K562 (cell line): ENCODE measurements around the gene ZDHHC12. TPM values are rescaled to one million over a fixed set of nuclear protein-coding genes. Genes with fewer than 3 reads are reported as not detected.

Experiments
- ATAC-seq: fragments of 200-7000 bp; cut with Tn5 transposase; 3 replicates; pipeline ENCODE4 v1.9.1; 2020; ENCODE audit warnings: moderate library complexity
- BruUV-seq: library from RNA; stranded (reverse); fragments of 400-500 nt; replicated peaks from 2 replicates; lab custom pipeline; 2021; lab: Mats Ljungman, UMichigan
- CTCF ChIA-PET: fragments of 300-600 bp; formaldehyde crosslinking; extraction: SDS; loops from one replicate; lab custom pipeline; 2021; ENCODE audit warnings: low intra/inter-chr PET ratio; lab: Yijun Ruan, JAX
- POLR2A ChIA-PET: fragments of 300-600, 350-650 bp; sonication (Branson Sonifier 250); formaldehyde crosslinking; extraction: SDS; loops from one replicate; lab custom pipeline; 2021; ENCODE audit warnings: antibody characterized with exemption, inconsistent platforms; lab: Yijun Ruan, JAX
- DNase-seq, 4 experiments: peaks; one replicate each; pipeline versions ENCODE4 v3.0.0 to v3.0.0-alpha.2; 2011 to 2018; ENCODE audit warnings: low spot score in 3 of 4, mixed read lengths in 3 of 4; ENCODE audit errors: extremely low read depth in 1 of 4
- FAIRE-seq: peaks from 2 replicates; lab custom pipeline; 2011; peaks lifted over from hg19 to GRCh38; lab: Jason Lieb, UNC
- H2AFZ ChIP-seq: 2 replicates; pipeline ENCODE4 v1.6.0; 2011; ENCODE audit warnings: low read depth, low read length, control low read depth, inconsistent platforms
- H3K27ac ChIP-seq: fragments of 200-600 bp; 3 replicates; pipeline ENCODE4 v1.8.0; 2011; ENCODE audit warnings: low read depth, mild to moderate bottlenecking, control low read depth, inconsistent platforms, low read length, moderate library complexity, mixed read lengths; ENCODE audit errors: extremely low read depth
- H3K27me3 ChIP-seq, 2 experiments: fragments of 300-600 bp in 1 of 2; 2 replicates in 1 of 2; 3 replicates in 1 of 2; pipeline versions ENCODE4 v1.6.0 to v1.8.0; 2011; ENCODE audit warnings: inconsistent platforms in 2 of 2, low read length in 2 of 2, mild to moderate bottlenecking in 1 of 2, mixed read lengths in 1 of 2, moderate library complexity in 1 of 2; ENCODE audit not compliant: control insufficient read depth in 2 of 2, insufficient read depth in 2 of 2
- H3K36me3 ChIP-seq: fragments of 300-600 bp; 3 replicates; pipeline ENCODE4 v1.8.0; 2011; ENCODE audit warnings: mild to moderate bottlenecking, low read length, inconsistent platforms; ENCODE audit not compliant: control insufficient read depth, insufficient read depth
- H3K4me1 ChIP-seq, 2 experiments: fragments of 200-600 bp in 1 of 2; replicated peaks in 1 of 2; 2 replicates in 1 of 2; 3 replicates in 1 of 2; pipeline versions ENCODE4 v1.5.1 to v1.8.0; 2011; ENCODE audit warnings: inconsistent platforms in 2 of 2, low read length in 2 of 2, mild to moderate bottlenecking in 1 of 2, mixed read lengths in 1 of 2, moderate library complexity in 1 of 2; ENCODE audit not compliant: control insufficient read depth in 2 of 2, insufficient read depth in 2 of 2
- H3K4me2 ChIP-seq: 2 replicates; pipeline ENCODE4 v1.6.1; 2011; ENCODE audit warnings: low read length, control low read depth, inconsistent platforms, mixed read lengths; ENCODE audit not compliant: insufficient read depth
- H3K4me3 ChIP-seq: fragments of 200-600 bp; sonication (generic), shearing (Covaris generic); 2 replicates; pipeline ENCODE4 v1.5.1; 2016; ENCODE audit warnings: control low read depth, inconsistent platforms
- H3K79me2 ChIP-seq: fragments of 200-600 bp; 3 replicates; pipeline ENCODE4 v1.8.0; 2011; ENCODE audit warnings: low read length, inconsistent platforms; ENCODE audit not compliant: control insufficient read depth, insufficient read depth
- H3K9ac ChIP-seq, 2 experiments: 2 replicates each; pipeline versions ENCODE4 v1.6.0 to v1.6.1; 2011; ENCODE audit warnings: low read depth in 2 of 2, low read length in 2 of 2, control low read depth in 1 of 2, inconsistent platforms in 1 of 2, mild to moderate bottlenecking in 1 of 2, mixed read lengths in 1 of 2; ENCODE audit not compliant: insufficient read depth in 1 of 2
- H3K9me1 ChIP-seq: one replicate; pipeline ENCODE4 v1.6.0; 2011; ENCODE audit warnings: inconsistent platforms, mild to moderate bottlenecking, low read length, moderate library complexity; ENCODE audit not compliant: control insufficient read depth, insufficient read depth
- H3K9me3 ChIP-seq: replicated peaks from 2 replicates; pipeline ENCODE4 v1.5.1; 2011; ENCODE audit warnings: low read depth, low read length, inconsistent platforms; ENCODE audit not compliant: control insufficient read depth, insufficient read depth
- H4K20me1 ChIP-seq: replicated peaks from 2 replicates; pipeline ENCODE4 v1.6.1; 2011; ENCODE audit warnings: low read length, inconsistent platforms, mixed read lengths; ENCODE audit not compliant: control insufficient read depth, insufficient read depth
- BRF1 ChIP-seq: IDR thresholded peaks from 3 replicates; pipeline ENCODE4 v1.6.1; 2011; ENCODE audit warnings: borderline replicate concordance, mild to moderate bottlenecking; ENCODE audit not compliant: insufficient read length; ENCODE audit errors: extremely low read depth
- FOXP1 ChIP-seq: sonication (generic); formaldehyde crosslinking; IDR thresholded peaks from 2 replicates; pipeline ENCODE4 v1.8.0; 2022; ENCODE audit warnings: mild to moderate bottlenecking, missing genetic modification reagents
- HNRNPUL1 ChIP-seq: fragments of 200-400 bp; formaldehyde crosslinking; IDR thresholded peaks from 2 replicates; pipeline ENCODE4 v1.6.1; 2017; ENCODE audit warnings: low read length
- MBD2 ChIP-seq: sonication (generic); IDR thresholded peaks from 2 replicates; pipeline ENCODE4 v1.6.1; 2016; ENCODE audit warnings: low read depth, borderline replicate concordance
- MCM3 ChIP-seq: fragments of 450-650 bp; IDR thresholded peaks from 2 replicates; pipeline ENCODE4 v1.6.1; 2016
- POLR2H ChIP-seq: IDR thresholded peaks from 2 replicates; pipeline ENCODE4 v1.6.1; 2016; ENCODE audit warnings: missing genetic modification characterization, low read depth, mild to moderate bottlenecking, control low read depth, missing compliant biosample characterization, moderate library complexity
- POU5F1 ChIP-seq: fragments of 150-350 bp; IDR thresholded peaks from 2 replicates; pipeline ENCODE4 v1.6.1; 2014; ENCODE audit warnings: borderline replicate concordance, low read length, low read depth, mild to moderate bottlenecking; ENCODE audit not compliant: partially characterized antibody
- SIRT6 ChIP-seq: IDR thresholded peaks from one replicate; pipeline ENCODE4 v1.6.1; 2012; ENCODE audit warnings: low read depth, mild to moderate bottlenecking, control low read depth, inconsistent platforms, low read length, moderate library complexity
- SNRNP70 ChIP-seq: fragments of 200-400 bp; formaldehyde crosslinking; optimal IDR thresholded peaks from 2 replicates; pipeline ENCODE3; 2017; ENCODE audit warnings: low read depth, low read length
- XRCC3 ChIP-seq: fragments of 450-650 bp; IDR thresholded peaks from 2 replicates; pipeline ENCODE4 v1.6.1; 2017; ENCODE audit warnings: mild to moderate bottlenecking, moderate library complexity
- ZNF133 ChIP-seq: fragments of 250-450 bp; sonication (Bioruptor Pico); IDR thresholded peaks from 2 replicates; pipeline ENCODE4 v1.4.0; 2020; ENCODE audit warnings: mild to moderate bottlenecking
- ZNF76 ChIP-seq: fragments of 250-450 bp; sonication (Bioruptor Pico); IDR thresholded peaks from 2 replicates; pipeline ENCODE4 v1.4.0; 2020; ENCODE audit warnings: mild to moderate bottlenecking, moderate library complexity, borderline replicate concordance
- WGBS: fragments of 100-300 bp; shearing (Covaris generic); methylation state at CpG from one replicate; pipeline ENCODE4 v1.1.6; 2016; ENCODE audit warnings: low coverage, mixed read lengths; ENCODE audit not compliant: insufficient coverage; ENCODE audit errors: missing lambda C conversion rate; 5-methylcytosine and 5-hydroxymethylcytosine counted together
- in situ Hi-C: fragments of 300-500 bp; cut with MboI; formaldehyde crosslinking; loops from 4 replicates; pipeline ENCODE4 v1.15.0; 2018; ENCODE audit warnings: inconsistent platforms, mixed read lengths
- intact Hi-C: fragments of 100-400 bp; cut with micrococcal nuclease; formaldehyde crosslinking; loops from 2 replicates; pipeline ENCODE4 v1.14.2; 2022
- polyA plus RNA-seq, 8 experiments: library from polyadenylated mRNA; depleted of rRNA in 4 of 8; stranded (reverse) in 5 of 8; unstranded in 3 of 8; fragments of >200 nt; fragmentation: Nextera tagmentation in 2 of 8; fragmentation: Illumina TruSeq in 1 of 8; extraction: Ambion mirVana in 2 of 8; extraction: Trizol in 1 of 8; gene quantifications; 2 replicates each; pipeline versions ENCODE4 v1.2.1 to v1.2.3, GENCODE V29; 2011 to 2014; ENCODE audit warnings: inconsistent platforms in 1 of 8, missing spikeins in 1 of 8
- total RNA-seq, 7 experiments: library from RNA; depleted of rRNA in 6 of 7; stranded (reverse); fragments of >200 nt in 6 of 7; fragmentation: Illumina TruSeq in 2 of 7; extraction: Trizol in 2 of 7; gene quantifications; 2 replicates each; pipeline versions ENCODE4 v1.2.1 to v1.2.3, GENCODE V29; 2011 to 2021; ENCODE audit warnings: low replicate concordance in 1 of 7

The ZDHHC12 gene
- total and polyA plus RNA-seq, 9 of the 15 experiments (the other 6 are each of a cell fraction or from before 2014, with no cell fraction given), result 0.21 to 38.0 (median 13.8) TPM

- Histone ChIP-seq H3K27me3 (no peaks in the 10 kb centered on the region), H3K27ac (no peak overlapping the region), H3K9me1 (no peaks in the 10 kb centered on the region), H4K20me1 (no peaks in the 10 kb centered on the region), H3K36me3 (no peaks in the 10 kb centered on the region), H3K79me2 (0 out of 3 replicates have a peak, but pooled peaks cover 2% of the 10 kb centered on the region), H3K4me1 (peaks cover 5 to 39% of the 10 kb centered on the region in 2 experiments; a peak in 4 of 5 replicates), H2AFZ (no peak overlapping the region), H3K4me2 (no peak overlapping the region), H3K4me3 (no peak overlapping the region), H3K9me3 (no peaks in the 10 kb centered on the region), H3K9ac (peak overlapping the region in 1 of 2 experiments; percentile 32; a peak in 1 of 4 replicates)
- DNase-seq, result no peak
- no peak for FAIRE-seq
- intact Hi-C loops (no loop called here), in situ Hi-C loops (no loop called here)
- no TSS peak for BruUV-seq
- TF ChIP-seq BRF1 (no peak), ZNF76 (CRISPR knock-in tag) (no peak), FOXP1 (CRISPR knock-in tag) (no peak), XRCC3 (no peak), POLR2H (tag) (no peak), MCM3 (no peak), SNRNP70 (no peak), POU5F1 (no peak), SIRT6 (no peak), ZNF133 (CRISPR knock-in tag) (no peak), MBD2 (no peak), HNRNPUL1 (no peak)
- ChIA-PET POLR2A (interaction anchor here (1.2 kb wide), 1 partner anchor 42 kb away, joined by 3 read pairs; no protein-coding TSS in a partner anchor), CTCF (no interaction called here)
- 62% methylated on average over 5 of the region's 5 CpGs for WGBS
- no peak for ATAC-seq
These were observed 5.4 kb upstream of the ZDHHC12 start for GRCh38 chr9:128729302-128729701.
